Activated CD4-positive, alpha-beta T cell treated with anti-CD3 and anti-CD28 coated beads for 24 hours (primary cell): ENCODE results near the gene HECTD1.
"Not testable (repeated sequence)": the region's sequence is repeated elsewhere in the genome, so short reads cannot be mapped to it uniquely, and the experiment has no call there.

Experiments
- DNase-seq, 2 donors: peaks; one replicate each; pipeline ENCODE4 v3.0.0-alpha.2; 2020; ENCODE audit warnings: low read depth in 2 of 2

HECTD1 gene

GRCh38 chr14:31228533-31228932, 20.9 kb upstream of the HECTD1 start:
- no peak for DNase-seq

GRCh38 chr14:31224808-31225207, 17.2 kb upstream of the HECTD1 start:
- no peak for DNase-seq

GRCh38 chr14:31223331-31223730, 15.7 kb upstream of the HECTD1 start:
- no peak for DNase-seq

- DNase-seq: no peak
These were observed 15.2 kb upstream of the HECTD1 start for GRCh38 chr14:31222834-31223233.

- no peak for DNase-seq
These were observed 13.7 kb upstream of the HECTD1 start for GRCh38 chr14:31221266-31221665.

- no peak for DNase-seq
These were observed 11.6 kb upstream of the HECTD1 start for GRCh38 chr14:31219169-31219568.

- DNase-seq: no peak
These were observed 8.8 kb upstream of the HECTD1 start for GRCh38 chr14:31216359-31216758.

GRCh38 chr14:31212893-31213292, 5.3 kb upstream of the HECTD1 start:
- DNase-seq: no peak

GRCh38 chr14:31209605-31210004, 2.0 kb upstream of the HECTD1 start:
- DNase-seq: no peak

GRCh38 chr14:31208546-31209424, 1.2 kb upstream of the HECTD1 start:
- DNase-seq: peak; percentile 17 to 23

GRCh38 chr14:31207287-31207754, 272 bp downstream of the HECTD1 start:
- no peak for DNase-seq

GRCh38 chr14:31206536-31207286, 882 bp downstream of the HECTD1 start:
- peak; percentile 35 to 40 for DNase-seq

- DNase-seq: no peak
These were observed 1.7 kb downstream of the HECTD1 start for GRCh38 chr14:31205681-31206535.

- no peak for DNase-seq
These were observed 2.7 kb downstream of the HECTD1 start for GRCh38 chr14:31204593-31205534.

- DNase-seq: not testable (repeated sequence)
These were observed 3.5 kb downstream of the HECTD1 start for GRCh38 chr14:31203899-31204592.

GRCh38 chr14:31203414-31203742, 4.2 kb downstream of the HECTD1 start:
- DNase-seq: no peak

GRCh38 chr14:31201111-31201510, 6.5 kb downstream of the HECTD1 start:
- no peak for DNase-seq

- DNase-seq: no peak
These were observed 6.9 kb downstream of the HECTD1 start for GRCh38 chr14:31200702-31200990.

- DNase-seq: no peak
These were observed 9.9 kb downstream of the HECTD1 start for GRCh38 chr14:31197671-31198070.

- no peak for DNase-seq
These were observed 10.6 kb downstream of the HECTD1 start for GRCh38 chr14:31196839-31197492.
